Raji (cell line): ENCODE results near the gene COL25A1.

ENCODE experiments used
- POLR2A ChIP-seq: IDR thresholded peaks from 2 replicates; pipeline ENCODE4 v1.6.1; 2011; ENCODE audit warnings: low read depth, low read length, control low read depth; ENCODE audit not compliant: insufficient read depth

Gene COL25A1

DNA sequence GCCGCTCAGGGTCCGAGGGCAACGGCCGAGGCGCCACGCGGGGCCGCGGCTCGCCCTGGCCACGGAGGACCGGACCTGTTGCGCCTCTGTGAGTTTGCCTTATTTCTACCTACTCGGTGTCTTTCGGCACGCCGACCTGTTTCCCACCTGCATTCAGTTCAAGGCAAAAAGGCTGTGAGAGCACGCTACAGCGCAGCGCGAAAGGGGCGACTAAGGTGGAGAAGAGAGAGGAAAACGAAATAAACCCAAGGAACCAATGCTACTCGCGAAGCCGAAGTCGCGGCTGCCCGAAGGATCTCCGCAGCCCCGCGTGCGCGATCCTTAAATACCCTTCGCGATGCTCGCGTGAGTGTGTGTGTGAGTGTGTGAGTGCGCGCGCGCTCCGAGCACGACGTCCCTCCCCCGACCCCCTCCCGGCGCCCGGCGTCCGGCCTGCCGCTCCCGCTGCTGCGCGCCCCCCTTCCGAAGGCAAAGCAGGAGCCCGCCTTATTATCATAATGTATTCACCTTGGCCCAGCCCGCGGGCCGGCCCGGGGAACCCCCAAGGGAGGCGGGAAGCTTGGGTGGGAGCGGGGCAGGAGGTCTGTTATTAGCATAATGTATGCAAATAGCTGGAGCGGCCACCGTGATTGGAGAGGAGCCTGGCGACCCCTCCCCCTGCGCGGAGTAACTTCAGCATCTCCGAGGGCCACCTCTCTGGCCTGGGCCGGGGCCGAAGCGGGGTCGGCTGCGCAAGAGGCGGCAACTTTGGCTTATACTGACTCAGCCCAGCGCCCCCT lies at the start of gene COL25A1:
Gene COL25A1, minus strand, starts transcription at position 298 of the 779 bp plus-strand sequence.
- no peak for TF ChIP-seq POLR2A

DNA sequence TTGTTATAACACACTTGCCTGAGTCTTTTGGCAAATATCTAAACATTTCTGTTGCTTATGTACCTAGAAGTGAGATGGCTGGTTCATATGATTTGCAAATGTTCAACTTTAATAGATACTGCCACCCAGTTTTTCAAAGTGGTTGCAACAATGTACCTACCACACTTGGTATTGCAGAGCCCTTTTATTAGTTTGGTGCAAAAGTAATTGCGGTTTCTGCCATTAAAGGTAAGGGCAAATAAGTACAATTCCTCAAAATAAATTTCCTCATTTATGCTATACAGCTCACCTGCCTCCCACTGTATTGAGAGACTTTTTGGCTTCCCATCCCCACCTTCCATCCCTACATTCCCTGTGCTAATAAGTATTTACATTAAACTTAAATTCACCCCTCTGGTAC lies 47.7 kb upstream of the COL25A1 start:
- TF ChIP-seq POLR2A, result no peak

DNA sequence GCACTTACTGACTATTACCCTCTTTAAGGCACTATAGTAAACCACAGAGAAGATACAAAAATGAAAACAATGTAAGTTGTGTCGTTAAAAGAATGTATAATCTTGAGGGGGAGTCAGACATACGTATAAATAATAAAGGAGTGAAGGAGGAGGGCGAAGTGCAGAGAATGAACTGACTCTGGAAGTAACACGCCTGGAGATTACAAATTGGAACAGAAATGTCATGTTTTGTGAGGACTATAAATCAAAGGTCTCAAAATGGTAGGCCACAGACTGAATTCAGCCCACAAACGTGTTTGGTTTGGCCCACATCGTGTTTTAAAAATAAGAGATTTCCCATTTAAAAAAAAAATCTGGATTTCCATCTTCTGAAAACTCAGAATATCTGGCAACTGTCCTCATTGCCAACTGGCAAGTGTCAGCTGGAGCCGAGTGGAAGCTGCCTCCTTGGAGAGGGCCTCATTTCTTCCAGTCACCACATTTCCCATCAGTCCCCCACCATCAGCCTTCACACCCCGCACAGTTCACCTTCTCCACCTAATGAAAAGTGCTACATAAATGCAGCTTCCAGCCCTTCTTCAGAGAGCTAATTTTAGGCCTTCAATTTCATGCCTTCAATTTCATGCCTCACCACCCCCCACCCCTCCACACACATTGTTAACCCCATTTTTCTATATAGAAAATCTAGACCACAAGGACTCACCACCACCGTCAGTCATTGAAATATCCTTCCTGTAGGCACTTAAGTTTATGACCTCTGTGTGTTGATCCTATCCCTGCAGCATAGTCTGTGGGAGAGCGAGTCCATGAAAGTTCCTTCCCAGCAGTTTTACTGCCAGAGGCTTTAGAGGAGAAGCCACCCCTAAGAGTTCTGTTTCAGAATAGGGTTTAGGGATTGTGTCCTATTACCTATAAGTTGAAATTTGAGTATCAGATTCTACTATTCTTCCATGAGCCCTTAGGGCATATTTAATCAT lies 32.0 kb upstream of the COL25A1 start:
- TF ChIP-seq POLR2A, result no peak

DNA sequence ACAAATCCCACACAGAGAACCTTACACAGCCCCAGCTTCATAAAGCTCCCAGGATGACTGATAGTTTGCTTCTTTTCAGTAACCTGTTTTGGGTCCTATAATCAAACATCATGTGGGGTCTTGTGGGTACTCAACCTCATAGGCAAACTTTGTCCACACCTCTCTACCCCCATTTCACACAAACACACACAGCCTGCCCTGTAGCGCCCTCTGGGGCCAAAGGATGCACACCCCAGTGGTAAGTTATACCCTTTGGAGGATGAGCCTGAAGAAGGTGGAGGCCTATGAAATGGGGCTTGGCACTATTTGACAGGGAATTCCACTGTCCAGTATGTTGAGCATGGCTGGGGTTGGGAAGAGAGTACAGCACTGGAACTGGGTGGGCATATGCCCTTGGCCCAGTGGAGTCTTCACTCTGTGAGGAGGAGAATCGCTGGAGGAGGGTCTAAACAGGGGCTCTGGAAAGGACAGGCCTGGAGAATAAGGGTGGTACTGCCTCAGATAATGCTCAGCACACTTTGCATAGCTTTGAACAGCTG lies 30.5 kb upstream of the COL25A1 start:
- TF ChIP-seq POLR2A, result no peak

DNA sequence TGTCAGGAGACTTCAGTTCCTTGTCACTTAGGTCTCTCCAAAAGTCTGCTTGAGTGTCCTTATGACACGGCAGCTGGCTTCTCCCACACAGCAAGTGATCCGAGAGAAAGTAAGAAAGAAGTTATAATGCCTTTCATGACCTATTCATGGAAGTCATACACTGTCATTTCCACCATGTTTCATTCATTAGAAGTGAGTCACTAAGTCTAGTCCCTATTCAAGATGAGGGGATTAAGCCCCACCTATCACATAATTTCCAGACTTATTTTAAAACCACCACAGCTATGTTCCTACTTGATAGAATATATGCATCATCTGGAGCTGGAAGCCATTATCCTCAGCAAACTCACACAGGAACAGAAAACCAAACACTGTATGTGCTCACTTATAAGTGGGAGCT lies 25.2 kb upstream of the COL25A1 start:
- TF ChIP-seq POLR2A, result no peak

DNA sequence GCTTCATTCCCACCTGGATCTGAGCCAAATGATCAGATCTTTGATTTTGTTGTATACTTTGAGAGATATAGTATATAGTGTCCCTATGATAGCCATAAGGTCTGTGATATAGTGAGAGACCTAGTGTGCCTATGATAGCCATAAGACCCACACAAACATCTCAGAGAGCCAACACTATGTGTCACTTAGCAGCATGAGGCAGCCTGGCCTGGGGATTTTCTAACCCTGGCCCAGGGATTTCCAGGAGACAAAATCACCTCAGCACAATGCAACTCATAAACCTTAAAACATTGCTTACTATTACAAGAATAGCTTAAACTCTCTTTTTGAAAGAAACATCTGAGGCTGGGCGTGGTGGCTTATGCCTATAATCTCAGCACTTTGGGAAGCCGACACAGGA lies 23.2 kb upstream of the COL25A1 start:
- TF ChIP-seq POLR2A, result no peak

DNA sequence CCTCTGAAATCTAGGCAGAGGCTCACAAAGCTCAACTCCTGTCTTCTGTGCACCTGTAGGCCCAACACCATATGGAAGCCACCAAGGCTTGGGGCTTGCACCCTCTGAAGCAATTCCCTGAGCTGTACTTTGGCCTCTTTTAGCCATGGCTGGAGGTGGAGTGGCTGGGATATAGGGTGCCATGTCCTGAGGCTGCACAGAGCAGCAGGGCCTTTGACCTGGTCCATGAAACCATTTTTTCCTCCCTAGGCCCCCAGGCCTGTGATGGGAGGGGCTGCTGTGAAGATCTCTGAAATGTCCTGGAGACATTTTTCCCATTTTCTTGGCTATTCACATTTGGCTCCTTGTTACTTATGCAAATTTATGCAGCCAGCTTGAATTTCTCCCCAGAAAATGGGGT lies 20.9 kb upstream of the COL25A1 start:
- no peak for TF ChIP-seq POLR2A

DNA sequence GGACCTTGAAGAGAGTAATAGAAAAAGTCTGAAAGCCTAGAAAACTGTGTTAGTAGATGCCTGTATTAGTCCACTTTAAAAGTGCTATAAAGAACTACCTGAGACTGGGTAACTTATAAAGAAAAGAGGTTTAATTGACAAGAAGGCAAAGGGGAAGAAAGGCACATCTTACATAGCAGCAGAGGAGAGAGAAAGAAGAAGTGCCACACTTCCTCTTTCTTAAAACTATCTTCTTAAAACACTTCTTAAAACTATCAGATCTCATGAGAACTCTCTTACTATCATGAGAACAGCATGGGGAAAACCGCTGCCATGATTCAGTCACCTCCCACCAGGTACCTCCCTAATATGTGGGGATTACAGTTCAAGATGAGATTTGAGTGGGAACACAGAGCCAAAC lies 18.8 kb upstream of the COL25A1 start:
- TF ChIP-seq POLR2A, result no peak

DNA sequence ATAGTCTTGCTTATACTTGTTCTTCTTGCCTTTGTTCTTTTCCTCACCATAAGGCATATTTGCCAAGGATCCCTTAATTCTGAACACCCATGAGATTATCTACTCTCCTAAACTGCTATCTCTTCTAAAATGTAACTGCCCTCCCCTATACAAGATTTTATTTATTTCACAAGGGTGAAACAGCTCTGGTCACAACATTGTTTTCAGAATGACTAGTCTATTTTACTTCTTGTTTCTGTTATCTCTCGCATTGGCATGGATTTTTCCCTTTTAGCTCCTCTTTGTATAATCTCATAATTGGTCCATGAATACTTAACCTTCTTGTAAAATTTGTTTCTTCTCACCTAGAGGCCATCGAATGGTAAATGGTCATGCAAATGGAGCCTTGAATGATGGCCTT lies 17.2 kb upstream of the COL25A1 start:
- TF ChIP-seq POLR2A, result no peak

DNA sequence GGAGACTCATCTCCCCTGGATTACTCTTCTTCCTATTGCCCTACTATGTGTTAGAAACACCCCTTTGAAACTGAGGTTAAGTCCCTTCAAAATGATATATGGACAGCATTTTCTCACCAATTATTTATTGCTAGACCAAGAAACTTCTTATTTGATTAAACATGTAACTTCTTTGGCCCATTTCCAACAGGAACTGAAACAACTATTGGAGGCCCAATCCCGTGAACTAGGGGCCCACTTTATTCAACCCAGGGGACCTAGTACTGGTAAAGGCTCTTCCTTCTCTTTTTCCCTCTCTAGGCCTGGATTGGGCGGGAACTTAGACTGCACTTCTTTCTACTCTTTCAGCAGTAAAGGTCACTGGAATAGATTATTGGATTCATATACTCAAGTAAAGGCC lies 16.7 kb upstream of the COL25A1 start:
- no peak for TF ChIP-seq POLR2A

DNA sequence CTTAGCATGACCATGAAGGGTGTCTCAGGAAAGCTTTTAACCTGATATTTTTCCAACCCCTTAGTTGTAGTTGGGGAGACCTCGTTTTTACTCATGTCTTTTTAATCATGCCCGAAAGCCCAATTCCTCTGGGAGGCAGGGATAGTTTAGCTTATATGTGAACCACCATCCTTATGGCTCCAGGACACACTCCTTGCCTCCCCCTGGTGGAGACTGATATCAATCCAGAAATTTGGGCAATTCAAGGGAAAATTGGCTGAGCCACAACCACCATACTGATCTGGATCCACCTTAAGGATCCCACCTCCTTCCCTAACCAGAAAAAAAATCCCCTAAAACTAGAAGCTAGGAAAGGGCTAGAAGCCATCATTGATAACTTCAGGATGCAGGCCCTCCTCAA lies 13.4 kb upstream of the COL25A1 start:
- TF ChIP-seq POLR2A, result no peak

DNA sequence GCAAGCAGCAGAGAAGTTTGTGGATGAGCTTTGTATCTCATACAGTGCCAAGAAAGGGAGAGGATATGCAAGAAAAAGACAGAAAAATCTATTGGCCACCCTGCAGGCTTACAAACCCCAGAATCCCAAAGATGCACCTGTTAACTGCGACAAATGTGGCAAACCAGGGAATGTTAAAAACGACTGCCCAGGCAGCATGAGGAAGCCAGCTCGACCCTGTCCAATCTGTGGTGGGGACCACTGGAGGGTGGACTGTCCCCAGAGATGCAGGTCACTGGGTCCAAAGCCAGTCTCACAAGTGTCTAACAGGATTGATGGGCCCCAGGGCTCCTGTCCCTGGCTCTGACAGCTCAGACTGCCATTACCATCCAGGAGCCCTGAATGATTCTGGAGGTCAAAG lies 12.9 kb upstream of the COL25A1 start:
- TF ChIP-seq POLR2A, result no peak

DNA sequence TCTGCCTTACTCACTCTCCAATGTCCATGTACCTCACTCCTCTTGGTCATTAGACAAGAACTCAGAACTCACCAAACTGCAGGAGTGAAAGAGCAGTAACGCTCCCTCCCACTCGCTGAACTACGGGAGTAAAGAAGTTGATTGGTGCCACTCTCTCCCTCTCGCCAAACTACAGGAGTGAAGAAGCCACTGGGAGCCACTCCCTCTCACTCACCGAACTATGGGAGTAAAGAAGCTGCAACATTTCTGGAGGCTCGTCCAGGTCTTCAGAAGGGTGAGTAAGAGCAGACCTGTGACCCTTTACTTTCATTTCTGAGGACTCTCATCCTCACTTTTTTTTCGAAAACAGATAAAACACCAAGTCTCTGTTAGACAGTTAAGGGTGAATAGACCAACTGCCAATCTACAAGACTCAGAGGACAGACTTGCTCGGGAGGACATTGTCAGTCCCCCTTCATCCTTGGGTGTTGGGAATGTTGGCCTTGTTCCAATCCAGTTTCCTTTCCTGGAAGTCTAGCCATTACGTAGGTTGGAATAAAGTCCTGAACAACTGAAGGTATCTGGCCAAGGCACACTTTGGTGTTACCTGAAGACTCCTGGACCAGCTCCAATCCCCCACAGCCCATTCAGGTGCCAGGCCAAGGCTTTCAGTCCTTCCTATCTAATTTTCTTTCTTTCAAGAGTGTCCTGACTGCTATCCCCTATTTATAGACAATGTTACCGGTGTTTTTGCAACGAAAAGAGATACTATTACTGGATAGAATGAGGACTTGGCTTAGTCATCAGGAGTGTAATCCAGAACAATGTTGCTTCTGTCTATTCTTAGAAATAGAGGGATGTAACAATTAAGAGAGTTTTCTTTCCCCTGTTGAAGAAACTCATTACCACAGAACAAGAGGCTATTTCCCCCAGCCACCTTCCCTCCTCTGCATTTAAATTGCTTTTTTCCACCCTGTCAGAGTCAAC lies 11.0 kb upstream of the COL25A1 start:
- no peak for TF ChIP-seq POLR2A

DNA sequence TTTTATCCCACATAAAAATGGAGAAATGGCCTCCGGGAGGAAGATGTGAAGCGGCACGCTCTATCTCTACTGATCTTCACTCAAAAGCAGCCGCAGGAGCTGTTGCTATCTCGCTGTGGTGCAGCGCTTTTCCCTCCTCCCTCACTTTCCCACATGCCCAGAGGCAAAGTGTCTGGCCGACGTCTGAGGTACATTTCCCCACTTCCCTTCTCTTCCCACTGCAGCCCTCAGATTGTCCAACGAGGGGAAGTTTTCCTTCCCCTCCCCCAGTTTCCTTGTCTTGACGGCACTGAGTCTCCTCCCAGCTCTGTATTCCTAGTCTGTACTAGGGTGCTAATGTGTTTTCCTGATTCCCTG lies 660 bp upstream of the COL25A1 start:
- TF ChIP-seq POLR2A, result no peak
